Osteocyte (in vitro differentiated cells): Measurements from ENCODE around the gene SPPL3. TPM values are rescaled to one million over a fixed set of nuclear protein-coding genes. Genes with fewer than 3 reads are reported as not detected.
"Not testable (repeated sequence)": the region's sequence is repeated elsewhere in the genome, so short reads cannot be mapped to it uniquely, and the experiment has no call there.

Experiments
- DNase-seq: peaks from one replicate; pipeline ENCODE4 v3.0.0; 2021; ENCODE audit warnings: mixed read lengths; ENCODE audit not compliant: unreplicated experiment; ENCODE audit errors: extremely low spot score
- H3K27ac Mint-ChIP-seq: one replicate; pipeline ENCODE4 v1.8.0; 2021; ENCODE audit warnings: mild to moderate bottlenecking, mixed read lengths; ENCODE audit not compliant: unreplicated experiment
- H3K27me3 Mint-ChIP-seq: one replicate; pipeline ENCODE4 v1.8.0; 2021; ENCODE audit warnings: mixed read lengths; ENCODE audit not compliant: unreplicated experiment
- H3K36me3 Mint-ChIP-seq: one replicate; pipeline ENCODE4 v1.8.0; 2021; ENCODE audit warnings: mixed read lengths; ENCODE audit not compliant: unreplicated experiment
- H3K4me1 Mint-ChIP-seq: one replicate; pipeline ENCODE4 v1.8.0; 2021; ENCODE audit warnings: mixed read lengths; ENCODE audit not compliant: unreplicated experiment
- H3K4me3 Mint-ChIP-seq: one replicate; pipeline ENCODE4 v1.8.0; 2021; ENCODE audit warnings: mild to moderate bottlenecking, moderate library complexity, mixed read lengths; ENCODE audit not compliant: unreplicated experiment
- H3K9me3 Mint-ChIP-seq: one replicate; pipeline ENCODE4 v1.8.0; 2021; ENCODE audit warnings: mixed read lengths; ENCODE audit not compliant: unreplicated experiment
- CTCF ChIP-seq: fragments of 200-600 bp; sonication (generic); IDR thresholded peaks from 2 replicates; pipeline ENCODE4 v1.5.0; 2021; ENCODE audit warnings: antibody characterized with exemption, mild to moderate bottlenecking, moderate library complexity
- total RNA-seq: library from RNA; stranded (reverse); gene quantifications from 2 replicates; pipeline ENCODE4 v1.2.1, GENCODE V29; 2021

The SPPL3 gene
- total RNA-seq, 1 donor from 2014 or later = 61.7 TPM

GRCh38 chr12:120841525-120841924 lies 62.6 kb downstream of the SPPL3 start:
- peaks cover 3% of the 10 kb centered on the region for H3K36me3 Mint-ChIP-seq
- no peak for DNase-seq
- TF ChIP-seq CTCF = no peak
- H3K27ac Mint-ChIP-seq = no peak overlapping the region
- peaks cover 8% of the 10 kb centered on the region for H3K4me1 Mint-ChIP-seq
- no peak overlapping the region for H3K4me3 Mint-ChIP-seq
- H3K27me3 Mint-ChIP-seq = no peaks in the 10 kb centered on the region
- no peaks in the 10 kb centered on the region for H3K9me3 Mint-ChIP-seq

- H3K27ac Mint-ChIP-seq = no peak overlapping the region
- no peaks in the 10 kb centered on the region for H3K9me3 Mint-ChIP-seq
- DNase-seq = no peak
- peaks cover 21% of the 10 kb centered on the region for H3K4me1 Mint-ChIP-seq
- H3K27me3 Mint-ChIP-seq = no peaks in the 10 kb centered on the region
- no peak for TF ChIP-seq CTCF
- H3K4me3 Mint-ChIP-seq = no peak overlapping the region
- H3K36me3 Mint-ChIP-seq = peaks cover 3% of the 10 kb centered on the region
Measured at GRCh38 chr12:120839503-120839902, 64.7 kb downstream of the SPPL3 start.

- not testable (repeated sequence) for H3K4me3 Mint-ChIP-seq, H3K9me3 Mint-ChIP-seq, H3K36me3 Mint-ChIP-seq, H3K27me3 Mint-ChIP-seq, H3K27ac Mint-ChIP-seq, DNase-seq
- peaks cover 18% of the 10 kb centered on the region for H3K4me1 Mint-ChIP-seq
Measured at GRCh38 chr12:120838629-120839383, 65.4 kb downstream of the SPPL3 start.

- Mint-ChIP-seq H3K27ac (no peak overlapping the region), H3K36me3 (no peaks in the 10 kb centered on the region), H3K27me3 (no peaks in the 10 kb centered on the region), H3K4me3 (no peak overlapping the region), H3K9me3 (no peaks in the 10 kb centered on the region), H3K4me1 (peaks cover 17% of the 10 kb centered on the region)
- no peak for TF ChIP-seq CTCF
- no peak for DNase-seq
Measured at GRCh38 chr12:120836114-120836684, 68.0 kb downstream of the SPPL3 start.

GRCh38 chr12:120835657-120836056 lies 68.5 kb downstream of the SPPL3 start:
- H3K4me1 Mint-ChIP-seq = peaks cover 17% of the 10 kb centered on the region
- H3K4me3 Mint-ChIP-seq = no peak overlapping the region
- H3K36me3 Mint-ChIP-seq = no peaks in the 10 kb centered on the region
- no peaks in the 10 kb centered on the region for H3K9me3 Mint-ChIP-seq
- H3K27me3 Mint-ChIP-seq = no peaks in the 10 kb centered on the region
- no peak overlapping the region for H3K27ac Mint-ChIP-seq
- DNase-seq = no peak
- no peak for TF ChIP-seq CTCF
